HEK293 (cell line): ENCODE measurements around the gene FADD.

ENCODE experiments used
- CTCF ChIA-PET: fragments of 350-600 bp; formaldehyde crosslinking; extraction: SDS; loops from one replicate; lab custom pipeline; 2021; ENCODE audit warnings: antibody characterized with exemption; lab: Yijun Ruan, JAX
- POLR2A ChIA-PET: fragments of 300-600 bp; formaldehyde crosslinking; extraction: SDS; loops from one replicate; lab custom pipeline; 2020; ENCODE audit warnings: antibody characterized with exemption, inconsistent platforms; lab: Yijun Ruan, JAX
- H3K27ac ChIP-seq: fragments of 200-500 bp; sonication (Bioruptor generic); 2 replicates; pipeline ENCODE4 v1.5.1; 2014; ENCODE audit warnings: low read depth, low read length, control low read depth, inconsistent platforms; ENCODE audit errors: extremely low read depth
- H3K36me3 ChIP-seq, 2 experiments: fragments of 200-500 bp in 1 of 2; sonication (Bioruptor generic) in 1 of 2; 1 replicate in 1 of 2; 2 replicates in 1 of 2; pipeline ENCODE4 v1.5.1; 2014 to 2017; ENCODE audit warnings: inconsistent platforms in 2 of 2, low read length in 2 of 2; ENCODE audit not compliant: control insufficient read depth in 2 of 2, insufficient read depth in 1 of 2
- H3K4me1 ChIP-seq: fragments of 200-500 bp; sonication (Bioruptor generic); 2 replicates; pipeline ENCODE4 v1.5.1; 2014; ENCODE audit warnings: mild to moderate bottlenecking, low read length, inconsistent platforms; ENCODE audit not compliant: control insufficient read depth, insufficient read depth
- H3K4me3 ChIP-seq: 2 replicates; pipeline ENCODE4 v1.5.1; 2011; ENCODE audit warnings: low read depth, mild to moderate bottlenecking, control low read depth, low read length, moderate library complexity
- H3K9me3 ChIP-seq: fragments of 200-500 bp; sonication (Bioruptor generic); 2 replicates; pipeline ENCODE4 v1.5.1; 2014; ENCODE audit warnings: low read depth, low read length, inconsistent platforms; ENCODE audit not compliant: control insufficient read depth, insufficient read depth
- GFI1B ChIP-seq: fragments of 450-650 bp; formaldehyde crosslinking; IDR thresholded peaks from 2 replicates; pipeline ENCODE4 v1.5.1; 2016; ENCODE audit warnings: missing biosample characterization, missing genetic modification characterization
- GLI2 ChIP-seq: fragments of 450-650 bp; formaldehyde crosslinking; IDR thresholded peaks from 2 replicates; pipeline ENCODE4; 2017; ENCODE audit warnings: missing biosample characterization, missing genetic modification characterization, low read depth, borderline replicate concordance
- HOXA7 ChIP-seq: sonication (generic); formaldehyde crosslinking; IDR thresholded peaks from 2 replicates; pipeline ENCODE4 v1.8.1; 2022; ENCODE audit warnings: missing genetic modification reagents, borderline replicate concordance
- KLF8 ChIP-seq: fragments of 450-650 bp; formaldehyde crosslinking; IDR thresholded peaks from 2 replicates; pipeline ENCODE4 v1.5.1; 2016; ENCODE audit warnings: missing biosample characterization, missing genetic modification characterization
- MZF1 ChIP-seq: fragments of 450-650 bp; formaldehyde crosslinking; IDR thresholded peaks from 2 replicates; pipeline ENCODE4 v1.5.1; 2017; ENCODE audit warnings: missing biosample characterization, missing genetic modification characterization, borderline replicate concordance
- OVOL3 ChIP-seq: fragments of 450-650 bp; formaldehyde crosslinking; IDR thresholded peaks from 2 replicates; pipeline ENCODE4 v1.5.1; 2016; ENCODE audit warnings: missing biosample characterization, missing genetic modification characterization
- SCRT2 ChIP-seq: fragments of 450-650 bp; formaldehyde crosslinking; IDR thresholded peaks from 2 replicates; pipeline ENCODE4 v1.5.1; 2016; ENCODE audit warnings: missing biosample characterization, missing genetic modification characterization
- WT1 ChIP-seq: fragments of 450-650 bp; formaldehyde crosslinking; IDR thresholded peaks from 2 replicates; pipeline ENCODE4 v1.5.1; 2016; ENCODE audit warnings: missing biosample characterization, missing genetic modification characterization
- ZBTB17 ChIP-seq: fragments of 450-650 bp; formaldehyde crosslinking; IDR thresholded peaks from 2 replicates; pipeline ENCODE4 v1.5.1; 2016; ENCODE audit warnings: missing biosample characterization, missing genetic modification characterization
- ZBTB20 ChIP-seq: fragments of 450-650 bp; formaldehyde crosslinking; IDR thresholded peaks from 2 replicates; pipeline ENCODE4 v1.5.1; 2016; ENCODE audit warnings: missing biosample characterization, missing genetic modification characterization
- ZBTB26 ChIP-seq: fragments of 450-650 bp; formaldehyde crosslinking; optimal IDR thresholded peaks from 2 replicates; pipeline ENCODE3; 2016; ENCODE audit warnings: missing biosample characterization, mild to moderate bottlenecking, missing genetic modification characterization
- ZFP69B ChIP-seq: fragments of 450-650 bp; formaldehyde crosslinking; IDR thresholded peaks from 2 replicates; pipeline ENCODE4 v1.5.1; 2016; ENCODE audit warnings: missing biosample characterization, missing genetic modification characterization
- ZNF121 ChIP-seq: fragments of 450-650 bp; formaldehyde crosslinking; IDR thresholded peaks from 2 replicates; pipeline ENCODE4 v1.5.1; 2016; ENCODE audit warnings: missing biosample characterization, missing genetic modification characterization
- ZNF175 ChIP-seq: fragments of 450-650 bp; formaldehyde crosslinking; IDR thresholded peaks from 2 replicates; pipeline ENCODE4 v1.5.1; 2016; ENCODE audit warnings: missing biosample characterization, missing genetic modification characterization
- ZNF18 ChIP-seq: fragments of 450-650 bp; formaldehyde crosslinking; IDR thresholded peaks from 2 replicates; pipeline ENCODE4 v1.5.1; 2016; ENCODE audit warnings: missing biosample characterization, missing genetic modification characterization
- ZNF223 ChIP-seq: fragments of 450-650 bp; formaldehyde crosslinking; IDR thresholded peaks from 2 replicates; pipeline ENCODE4 v1.5.1; 2016; ENCODE audit warnings: missing biosample characterization, missing genetic modification characterization
- ZNF248 ChIP-seq: fragments of 450-650 bp; formaldehyde crosslinking; IDR thresholded peaks from 2 replicates; pipeline ENCODE4 v1.5.1; 2017; ENCODE audit warnings: missing biosample characterization, missing genetic modification characterization
- ZNF266 ChIP-seq: fragments of 450-650 bp; formaldehyde crosslinking; IDR thresholded peaks from 2 replicates; pipeline ENCODE4 v1.5.1; 2016; ENCODE audit warnings: missing biosample characterization, missing genetic modification characterization, low read depth
- ZNF324 ChIP-seq: fragments of 450-650 bp; formaldehyde crosslinking; IDR thresholded peaks from 2 replicates; pipeline ENCODE4 v1.5.1; 2016; ENCODE audit warnings: missing biosample characterization, missing genetic modification characterization
- ZNF335 ChIP-seq: fragments of 450-650 bp; formaldehyde crosslinking; conservative IDR thresholded peaks from 2 replicates; pipeline ENCODE4 v1.5.1; 2016; ENCODE audit warnings: missing biosample characterization, missing genetic modification characterization
- ZNF37A ChIP-seq: fragments of 450-650 bp; IDR thresholded peaks from 2 replicates; pipeline ENCODE4 v1.5.1; 2018; ENCODE audit warnings: missing biosample characterization, missing genetic modification characterization
- ZNF449 ChIP-seq: fragments of 450-650 bp; formaldehyde crosslinking; IDR thresholded peaks from 2 replicates; pipeline ENCODE4 v1.5.1; 2017; ENCODE audit warnings: missing biosample characterization, mild to moderate bottlenecking, missing genetic modification characterization, moderate library complexity
- ZNF510 ChIP-seq: fragments of 450-650 bp; formaldehyde crosslinking; IDR thresholded peaks from 2 replicates; pipeline ENCODE4 v1.5.1; 2018; ENCODE audit warnings: mild to moderate bottlenecking, missing genetic modification characterization, missing biosample characterization; ENCODE audit not compliant: insufficient replicate concordance
- ZNF555 ChIP-seq: fragments of 450-650 bp; formaldehyde crosslinking; conservative IDR thresholded peaks from 2 replicates; pipeline ENCODE4 v1.5.1; 2017; ENCODE audit warnings: missing biosample characterization, mild to moderate bottlenecking, missing genetic modification characterization, inconsistent platforms
- ZNF624 ChIP-seq: fragments of 450-650 bp; formaldehyde crosslinking; IDR thresholded peaks from 2 replicates; pipeline ENCODE4 v1.5.1; 2017; ENCODE audit warnings: missing biosample characterization, missing genetic modification characterization
- ZNF645 ChIP-seq: fragments of 450-650 bp; formaldehyde crosslinking; IDR thresholded peaks from 2 replicates; pipeline ENCODE4; 2016; ENCODE audit warnings: missing biosample characterization, missing genetic modification characterization
- ZNF654 ChIP-seq: fragments of 450-650 bp; formaldehyde crosslinking; IDR thresholded peaks from 2 replicates; pipeline ENCODE4 v1.5.1; 2016; ENCODE audit warnings: low read depth, missing biosample characterization, missing genetic modification characterization
- ZNF658 ChIP-seq: fragments of 450-650 bp; formaldehyde crosslinking; IDR thresholded peaks from 2 replicates; pipeline ENCODE4; 2016; ENCODE audit warnings: missing biosample characterization, missing genetic modification characterization
- ZNF692 ChIP-seq: fragments of 450-650 bp; formaldehyde crosslinking; IDR thresholded peaks from 2 replicates; pipeline ENCODE4 v1.5.1; 2016; ENCODE audit warnings: missing biosample characterization, missing genetic modification characterization
- ZNF830 ChIP-seq: fragments of 450-650 bp; IDR thresholded peaks from 2 replicates; pipeline ENCODE4 v1.5.0; 2018; ENCODE audit warnings: missing biosample characterization, missing genetic modification characterization, low read depth, mild to moderate bottlenecking, moderate library complexity
- ZSCAN5A ChIP-seq: fragments of 450-650 bp; formaldehyde crosslinking; IDR thresholded peaks from 2 replicates; pipeline ENCODE4 v1.5.1; 2016; ENCODE audit warnings: missing biosample characterization, missing genetic modification characterization

The FADD gene

GRCh38 chr11:70191495-70192140, 11.5 kb upstream of the FADD start:
- H3K9me3 ChIP-seq = no peaks in the 10 kb centered on the region
- POLR2A ChIA-PET = no interaction called here
- H3K4me1 ChIP-seq = no peaks in the 10 kb centered on the region
- no peak overlapping the region for H3K4me3 ChIP-seq
- H3K36me3 ChIP-seq = no peaks in the 10 kb centered on the region
- CTCF ChIA-PET = interaction anchor here (0.6 to 1.8 kb wide), 22 partner anchors 9 to 508 kb away, joined by 3 to 17 read pairs (median 5); no protein-coding TSS in a partner anchor
- no peak overlapping the region for H3K27ac ChIP-seq
- TF ChIP-seq ZBTB20 = no peak
- TF ChIP-seq MZF1 = no peak
- no peak for TF ChIP-seq ZNF645 (tag by site-specific recombination)
- TF ChIP-seq GLI2 (tag by site-specific recombination) = no peak
- TF ChIP-seq ZNF449 (tag by site-specific recombination) = no peak
- no peak for TF ChIP-seq OVOL3 (tag by site-specific recombination)
- TF ChIP-seq ZNF248 (tag by site-specific recombination) = no peak
- TF ChIP-seq GFI1B = no peak
- TF ChIP-seq ZNF624 (tag by site-specific recombination) = no peak
- 0 out of 2 replicates have a peak, but pooled peaks have one; percentile 16 for TF ChIP-seq SCRT2
- TF ChIP-seq ZBTB26 (tag by site-specific recombination) = no peak
- no peak for TF ChIP-seq ZBTB17 (tag by site-specific recombination)
- TF ChIP-seq ZNF830 (tag by site-specific recombination) = no peak
- TF ChIP-seq ZNF121 (tag by site-specific recombination) = no peak
- no peak for TF ChIP-seq WT1 (tag by site-specific recombination)
- TF ChIP-seq ZNF335 (tag by site-specific recombination) = 0 out of 2 replicates have a peak, but pooled peaks have one; percentile 24
- TF ChIP-seq ZNF510 = no peak
- TF ChIP-seq HOXA7 (CRISPR knock-in tag) = no peak
- TF ChIP-seq ZNF654 = peak; percentile 67
- no peak for TF ChIP-seq ZNF175 (tag by site-specific recombination)
- peak; percentile 69; the same call in 1 of the 2 replicates for TF ChIP-seq ZFP69B (tag by site-specific recombination)
- 0 out of 2 replicates have a peak, but pooled peaks have one; percentile 17 for TF ChIP-seq ZNF692 (tag by site-specific recombination)
- no peak for TF ChIP-seq ZNF223 (tag by site-specific recombination)
- TF ChIP-seq ZSCAN5A = no peak
- TF ChIP-seq ZNF658 (tag by site-specific recombination) = no peak
- no peak for TF ChIP-seq ZNF266
- no peak for TF ChIP-seq ZNF555
- no peak for TF ChIP-seq ZNF37A (tag by site-specific recombination)
- no peak for TF ChIP-seq ZNF324 (tag by site-specific recombination)
- no peak for TF ChIP-seq KLF8 (tag by site-specific recombination)
- TF ChIP-seq ZNF18 (tag by site-specific recombination) = no peak
